Stimulated activated CD8-positive, alpha-beta memory T cell treated with anti-CD3 and anti-CD28 coated beads, Interleukin-15, amount 100 ng/mL, for 48 hours (primary cell): ENCODE data around the gene RTL1.

Experiments
- DNase-seq, 2 donors: peaks; one replicate each; pipeline ENCODE4 v3.0.0-alpha.2; 2020; ENCODE audit warnings: low read depth in 2 of 2

RTL1 gene

GRCh38 chr14:100903672-100904185 is at the start of gene RTL1:
Gene RTL1, minus strand, starts transcription at chr14:100903722. Its CDS starts 18,934 bp downstream, at chr14:100884788.
- no peak for DNase-seq

- no peak for DNase-seq
These were observed 46.5 kb upstream of the RTL1 start for GRCh38 chr14:100950024-100950423.

GRCh38 chr14:100944052-100944451 is 40.5 kb upstream of the RTL1 start:
- no peak for DNase-seq

GRCh38 chr14:100930270-100930669 is 26.7 kb upstream of the RTL1 start:
- DNase-seq, result no peak

GRCh38 chr14:100915560-100915959 is 12.0 kb upstream of the RTL1 start:
- DNase-seq, result no peak

- no peak for DNase-seq
These were observed 11.1 kb upstream of the RTL1 start for GRCh38 chr14:100914597-100915021.

GRCh38 chr14:100911665-100912316 is 8.3 kb upstream of the RTL1 start:
- DNase-seq, result no peak

GRCh38 chr14:100910888-100911664 is 7.6 kb upstream of the RTL1 start:
- no peak for DNase-seq

GRCh38 chr14:100909439-100909838 is 5.9 kb upstream of the RTL1 start:
- DNase-seq, result no peak

GRCh38 chr14:100907240-100907639 is 3.7 kb upstream of the RTL1 start:
- DNase-seq, result no peak

GRCh38 chr14:100906420-100906819 is 2.9 kb upstream of the RTL1 start:
- no peak for DNase-seq

GRCh38 chr14:100905166-100905565 is 1.6 kb upstream of the RTL1 start:
- no peak for DNase-seq

- DNase-seq, result no peak
These were observed 975 bp upstream of the RTL1 start for GRCh38 chr14:100904307-100905087.

- DNase-seq, result no peak
These were observed 421 bp downstream of the RTL1 start for GRCh38 chr14:100903134-100903468.

- DNase-seq, result no peak
These were observed 1.0 kb downstream of the RTL1 start for GRCh38 chr14:100902295-100903133.

GRCh38 chr14:100901391-100902183 is 1.9 kb downstream of the RTL1 start:
- no peak for DNase-seq

GRCh38 chr14:100900837-100901390 is 2.6 kb downstream of the RTL1 start:
- no peak for DNase-seq

GRCh38 chr14:100899884-100900771 is 3.4 kb downstream of the RTL1 start:
- DNase-seq, result no peak
